ENCODE measurements around the gene KDELR1. TPM values are rescaled to one million over a fixed set of nuclear protein-coding genes. Genes with fewer than 3 reads are reported as not detected.

KDELR1 gene
- total RNA-seq, 2 experiments from 2014 or later, result 81.5 to 83.8 TPM

GRCh38 chr19:48333467-48334384 lies 57.6 kb downstream of the KDELR1 start:
- DNase-seq, result peak; percentile 95
- Mint-ChIP-seq H3K4me3 (peak overlapping the region; percentile 87), H3K36me3 (ENCODE audit: low read depth) (peaks cover 20% of the 10 kb centered on the region), H3K9me3 (no peaks in the 10 kb centered on the region), H3K27ac (peak overlapping the region; percentile 92), H3K27me3 (ENCODE audit: low read depth) (no peaks in the 10 kb centered on the region), H3K4me1 (ENCODE audit: low read depth) (peaks cover 47% of the 10 kb centered on the region)
- CTCF ChIA-PET, result interaction anchor here (0.5 to 4.1 kb wide), 12 partner anchors 13 to 251 kb away, joined by 3 to 131 read pairs (median 5); partner anchors contain the start of genes EMP3, KDELR1 and ZNF114
- intact Hi-C loops (cut with micrococcal nuclease), result loop anchor here (1.0 to 5.0 kb wide), 6 partner anchors 12 to 539 kb away; partner anchors contain the start of genes CARD8, PPP1R15A and TMEM143

GRCh38 chr19:48332662-48333466 lies 58.5 kb downstream of the KDELR1 start:
- H3K9me3 Mint-ChIP-seq, result peaks cover 2% of the 10 kb centered on the region
- intact Hi-C loops (cut with micrococcal nuclease), result loop anchor here (1.0 to 5.0 kb wide), 6 partner anchors 12 to 539 kb away; partner anchors contain the start of genes CARD8, PPP1R15A and TMEM143
- H3K4me3 Mint-ChIP-seq, result peak overlapping the region; percentile 87
- no peaks in the 10 kb centered on the region for H3K27me3 Mint-ChIP-seq (ENCODE audit: low read depth)
- H3K36me3 Mint-ChIP-seq (ENCODE audit: low read depth), result peaks cover 26% of the 10 kb centered on the region
- CTCF ChIA-PET, result interaction anchor here (0.6 to 4.1 kb wide), 6 partner anchors 12 to 72 kb away, joined by 3 to 131 read pairs (median 17); partner anchors contain the start of genes EMP3, KDELR1 and ZNF114
- peaks cover 52% of the 10 kb centered on the region for H3K4me1 Mint-ChIP-seq (ENCODE audit: low read depth)
- DNase-seq, result peak; percentile 98
- peak overlapping the region; percentile 92 for H3K27ac Mint-ChIP-seq

Other genes starting within 250 kb of the KDELR1 start
- 100 to 1,000 TPM; 187 to 195 TPM for gene LIG1, start 221.2 kb downstream of the KDELR1 start, total RNA-seq
- 1 to 10 TPM; 6.1 to 6.7 TPM for gene ZSWIM9, start 220.9 kb downstream of the KDELR1 start, total RNA-seq
- gene CARD8, start 135.6 kb downstream of the KDELR1 start, total RNA-seq, result 100 to 1,000 TPM in 1 of 2 experiments, 10 to 100 TPM in 1; 99.8 to 104 TPM
- gene ZNF114, start 121.5 kb downstream of the KDELR1 start, total RNA-seq, result not detected
- 100 to 1,000 TPM; 110 to 113 TPM for gene EMP3, start 66.0 kb downstream of the KDELR1 start, total RNA-seq
- gene TMEM143, start 27.6 kb downstream of the KDELR1 start, total RNA-seq, result 10 to 100 TPM; 23.9 to 24.1 TPM
- under 1 TPM; 0.50 to 0.52 TPM for gene SYNGR4, start 27.2 kb downstream of the KDELR1 start, total RNA-seq
- under 1 TPM; 0.05 to 0.07 TPM for gene GRIN2D, start 2.1 kb upstream of the KDELR1 start, total RNA-seq
- gene GRWD1, start 54.4 kb upstream of the KDELR1 start, total RNA-seq, result 10 to 100 TPM; 32.4 to 36.0 TPM
- 1 to 10 TPM; 1.7 to 1.8 TPM for gene KCNJ14, start 64.0 kb upstream of the KDELR1 start, total RNA-seq
- 10 to 100 TPM; 36.7 to 38.0 TPM for gene CYTH2, start 77.8 kb upstream of the KDELR1 start, total RNA-seq
- 1 to 10 TPM; 2.3 to 2.6 TPM for gene LMTK3, start 120.3 kb upstream of the KDELR1 start, total RNA-seq
- gene SULT2B1, start 160.6 kb upstream of the KDELR1 start, total RNA-seq, result not detected
- gene SPACA4, start 215.2 kb upstream of the KDELR1 start, total RNA-seq, result not detected
- gene FAM83E, start 223.5 kb upstream of the KDELR1 start, total RNA-seq, result 1 to 10 TPM; 2.0 TPM
- 1,000 to 10,000 TPM; 2,373 to 2,473 TPM for gene RPL18, start 227.6 kb upstream of the KDELR1 start, total RNA-seq
- gene SPHK2, start 228.0 kb upstream of the KDELR1 start, total RNA-seq, result 10 to 100 TPM; 20.1 to 20.6 TPM
- gene DBP, start 245.8 kb upstream of the KDELR1 start, total RNA-seq, result 1 to 10 TPM; 7.8 to 9.7 TPM

Data from activated naive CD4-positive, alpha-beta T cell treated with anti-CD3 and anti-CD28 coated beads for 36 hours (primary cell).